ENCODE results near the gene KLHDC8B.

Gene KLHDC8B

DNA sequence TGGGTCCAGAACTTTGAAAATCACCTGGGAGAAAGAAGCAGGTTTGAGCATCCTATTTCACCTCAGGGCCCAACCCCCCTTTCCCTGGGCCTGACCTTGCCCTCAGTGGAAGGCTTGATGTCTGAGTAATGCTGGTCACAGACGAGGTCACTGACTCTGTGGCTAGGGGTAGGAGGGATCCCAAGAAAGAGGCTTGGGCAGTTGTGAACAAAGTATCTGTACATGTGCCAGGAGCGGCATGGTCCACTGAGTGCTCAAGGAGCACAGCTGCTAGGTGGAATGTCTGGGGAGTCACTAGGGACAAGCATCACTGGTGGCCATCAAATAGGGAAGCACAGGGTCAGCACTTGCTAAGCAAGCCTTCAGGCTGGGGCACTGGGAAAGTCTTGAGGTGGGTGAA, 12.6 kb upstream of the KLHDC8B start:
- no peak for DNase-seq (ENCODE audit: low read depth, low spot score)

DNA sequence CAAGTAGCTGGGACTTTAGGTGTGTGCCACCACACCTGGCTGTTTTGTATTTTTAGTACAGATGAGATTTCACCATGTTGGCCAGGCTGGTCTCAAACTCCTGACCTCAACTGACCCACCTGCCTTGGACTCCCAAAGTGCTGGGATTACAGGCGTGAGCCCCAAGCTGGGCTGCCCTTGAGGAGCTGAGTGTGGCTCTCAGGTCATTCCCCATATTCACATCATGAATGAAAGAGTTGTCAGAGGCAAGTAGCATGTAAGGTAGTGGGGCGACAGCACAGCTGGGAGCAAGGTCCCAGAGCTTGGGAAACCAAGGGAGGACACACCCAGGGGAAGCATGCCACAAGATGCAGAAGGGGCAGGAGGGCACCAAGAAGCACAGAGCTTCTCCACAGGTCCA, 10.2 kb upstream of the KLHDC8B start:
- DNase-seq (ENCODE audit: low read depth, low spot score) = no peak

DNA sequence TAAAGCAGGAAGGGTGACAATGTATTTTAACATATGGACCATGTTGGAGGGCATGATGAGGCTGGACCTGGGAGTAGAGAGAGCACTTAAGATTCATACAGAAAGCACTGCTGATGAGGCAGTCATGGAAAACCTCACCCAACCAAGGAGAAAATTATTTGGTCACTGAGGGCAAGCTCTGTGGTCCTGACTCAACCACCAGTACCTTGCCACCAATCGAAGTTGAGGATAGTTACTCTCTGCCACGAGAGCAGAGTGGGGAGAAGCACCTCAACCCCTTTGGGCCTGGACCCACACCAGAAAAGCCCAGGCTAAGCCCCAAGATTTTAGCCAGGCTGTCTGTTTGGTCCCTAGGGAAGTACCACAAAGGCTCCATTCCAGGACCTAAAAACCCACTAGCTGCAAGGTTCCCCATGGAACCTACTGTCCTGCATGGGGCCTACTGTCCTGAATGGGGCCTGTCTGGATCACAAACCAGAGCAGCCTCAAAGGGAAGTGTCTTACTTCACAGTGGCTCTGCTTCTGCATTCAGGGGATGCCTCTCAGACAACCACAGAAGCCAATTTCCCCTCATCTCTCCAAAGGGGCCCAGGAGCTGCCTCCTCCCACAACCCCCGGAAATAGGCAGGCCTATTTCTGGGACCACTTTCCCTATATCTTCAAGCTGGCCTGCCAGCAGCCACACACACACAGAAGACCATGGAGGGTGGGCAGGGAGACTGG, 9.4 kb upstream of the KLHDC8B start:
- no peak for DNase-seq (ENCODE audit: low read depth, low spot score)

DNA sequence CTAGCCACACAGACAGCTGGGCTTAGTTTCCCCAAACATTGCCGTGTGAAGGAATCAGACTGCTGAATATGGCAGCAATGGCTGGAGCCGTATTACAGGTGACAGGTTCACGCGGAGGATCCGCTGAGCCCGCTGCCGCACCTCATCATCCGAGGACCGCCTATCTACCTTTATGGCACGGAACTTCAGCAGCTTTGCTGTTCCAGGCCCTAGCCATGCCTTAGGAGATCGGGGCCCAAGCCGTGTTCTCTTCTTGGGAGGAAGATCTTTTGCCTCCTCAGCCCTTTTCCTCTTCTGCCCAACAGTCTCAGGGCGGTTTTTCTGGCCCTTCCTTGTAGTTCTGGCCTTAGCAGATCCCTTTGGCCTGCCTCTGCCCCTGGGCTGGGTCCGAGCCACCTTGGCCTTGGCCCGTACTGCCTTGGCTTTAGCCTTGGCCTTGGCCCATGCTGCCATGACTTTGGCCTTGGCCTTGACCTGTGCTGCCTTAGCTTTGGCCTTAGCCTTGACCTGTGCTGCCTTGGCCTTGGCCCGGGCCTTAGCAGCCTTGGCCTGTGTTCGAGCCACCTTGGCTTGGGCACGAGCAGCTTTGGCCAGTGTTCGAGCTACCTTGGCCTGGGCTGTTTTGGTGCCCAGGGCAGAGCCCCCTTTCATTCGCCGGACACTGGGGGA, 8.5 kb upstream of the KLHDC8B start:
- DNase-seq (ENCODE audit: low read depth, low spot score) = no peak

DNA sequence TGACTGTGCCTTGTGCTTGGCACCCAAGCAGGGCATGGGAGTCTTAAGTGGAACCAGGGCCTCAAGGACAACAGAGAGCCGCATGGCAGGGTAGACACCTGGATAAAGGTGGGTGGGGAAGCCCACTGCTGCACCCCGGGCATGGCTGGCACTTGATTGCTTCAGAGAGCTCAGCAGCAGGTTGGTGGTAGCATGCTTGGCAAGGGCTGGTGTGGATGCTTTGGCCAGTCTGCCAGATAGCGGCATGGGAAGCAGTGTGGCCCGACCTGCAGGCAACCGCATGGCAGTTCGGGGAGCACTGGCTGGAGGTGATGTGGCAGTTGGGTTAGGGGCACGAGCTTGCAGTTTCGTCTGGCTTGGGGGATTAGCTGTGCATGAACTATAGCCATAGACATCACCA, 7.8 kb upstream of the KLHDC8B start:
- DNase-seq (ENCODE audit: low read depth, low spot score) = no peak

DNA sequence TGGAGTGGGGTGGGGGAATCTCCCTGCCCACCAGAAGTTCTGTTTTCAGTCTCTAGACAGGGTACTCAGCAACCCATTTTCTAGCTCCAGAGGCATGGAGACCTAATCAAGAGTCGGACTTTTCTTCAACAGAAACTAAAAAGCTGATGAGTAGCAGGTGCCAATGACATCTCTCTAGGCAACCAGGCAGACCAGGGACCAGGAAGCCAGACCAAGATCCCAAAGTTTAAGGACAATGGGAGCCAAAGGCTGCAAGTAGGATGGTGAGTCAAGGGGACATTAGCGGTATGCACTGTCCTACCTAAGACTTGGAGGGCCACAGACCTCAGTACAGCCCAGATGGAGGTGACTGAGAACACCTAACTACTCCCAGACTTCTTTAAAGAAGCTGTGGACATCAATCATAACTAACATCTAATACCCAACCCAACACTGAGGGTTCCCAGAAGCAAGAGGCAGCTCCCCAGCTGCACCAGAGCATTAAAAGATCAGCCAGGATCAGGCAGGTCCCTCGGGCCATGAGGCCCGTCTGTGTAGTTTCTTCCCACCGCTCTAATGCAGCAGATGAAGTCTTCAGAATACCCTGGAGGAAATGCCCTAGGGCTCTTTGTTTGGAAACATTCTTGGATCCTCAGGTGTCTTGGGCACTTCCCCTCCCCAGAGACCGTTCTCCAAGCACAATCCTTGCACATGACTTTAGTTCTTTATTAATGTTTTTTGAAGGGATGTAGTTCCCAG, 6.2 kb upstream of the KLHDC8B start:
- DNase-seq (ENCODE audit: low read depth, low spot score) = peak; percentile 16

DNA sequence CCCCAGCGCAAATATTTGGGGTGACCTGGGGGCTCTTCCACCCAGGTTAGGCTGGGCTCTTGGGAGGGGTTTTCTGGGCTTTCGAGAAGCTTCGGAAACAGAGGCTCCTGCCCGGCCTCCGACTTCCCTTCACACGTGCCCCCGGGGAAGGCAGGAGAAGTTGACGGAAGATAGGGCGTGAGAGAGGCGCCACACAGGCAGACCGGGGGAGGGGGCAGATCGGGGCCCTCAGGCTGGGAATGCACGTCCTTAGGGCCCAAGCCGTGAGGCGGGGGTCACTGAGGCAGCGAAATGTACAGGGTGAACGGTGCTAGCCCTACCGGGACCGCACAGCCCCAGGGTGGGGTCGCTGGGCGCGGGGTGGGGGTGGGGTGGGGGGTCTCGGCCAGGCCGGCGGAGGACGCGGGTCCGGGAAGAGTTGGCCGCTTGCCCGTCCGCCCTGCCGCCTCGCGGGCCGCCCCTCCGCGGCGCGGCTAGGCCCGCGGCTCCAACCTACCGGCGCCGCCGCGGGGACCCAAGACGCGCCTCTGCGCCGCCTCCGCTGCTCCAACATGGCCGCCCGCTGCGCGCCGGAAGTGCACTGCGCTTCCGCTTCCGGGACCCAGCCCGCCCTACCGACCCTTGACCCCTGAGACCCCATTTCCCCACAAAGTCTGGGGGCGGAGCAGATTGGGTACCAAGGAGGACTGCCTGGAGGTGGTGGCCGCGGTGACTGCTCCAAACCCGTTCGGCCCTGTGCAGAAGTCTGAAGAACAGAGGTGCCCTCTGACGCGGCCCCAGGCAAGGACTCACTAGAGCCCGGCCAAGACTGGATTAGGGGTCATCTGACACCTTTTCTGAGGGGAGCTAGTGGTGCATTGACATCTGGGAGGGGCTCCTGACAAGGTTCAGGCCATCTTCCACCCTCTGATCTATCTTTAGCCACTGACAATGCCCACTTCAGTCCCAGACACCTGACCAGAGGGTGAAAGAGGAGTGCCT, 5.3 kb upstream of the KLHDC8B start, which contains the start of gene CCDC71:
Gene CCDC71, minus strand, starts transcription at position 561 of the 981 bp plus-strand sequence. CDS start 2,123 bp downstream, outside the sequence.
- peak; percentile 85 for DNase-seq (ENCODE audit: low read depth, low spot score)

DNA sequence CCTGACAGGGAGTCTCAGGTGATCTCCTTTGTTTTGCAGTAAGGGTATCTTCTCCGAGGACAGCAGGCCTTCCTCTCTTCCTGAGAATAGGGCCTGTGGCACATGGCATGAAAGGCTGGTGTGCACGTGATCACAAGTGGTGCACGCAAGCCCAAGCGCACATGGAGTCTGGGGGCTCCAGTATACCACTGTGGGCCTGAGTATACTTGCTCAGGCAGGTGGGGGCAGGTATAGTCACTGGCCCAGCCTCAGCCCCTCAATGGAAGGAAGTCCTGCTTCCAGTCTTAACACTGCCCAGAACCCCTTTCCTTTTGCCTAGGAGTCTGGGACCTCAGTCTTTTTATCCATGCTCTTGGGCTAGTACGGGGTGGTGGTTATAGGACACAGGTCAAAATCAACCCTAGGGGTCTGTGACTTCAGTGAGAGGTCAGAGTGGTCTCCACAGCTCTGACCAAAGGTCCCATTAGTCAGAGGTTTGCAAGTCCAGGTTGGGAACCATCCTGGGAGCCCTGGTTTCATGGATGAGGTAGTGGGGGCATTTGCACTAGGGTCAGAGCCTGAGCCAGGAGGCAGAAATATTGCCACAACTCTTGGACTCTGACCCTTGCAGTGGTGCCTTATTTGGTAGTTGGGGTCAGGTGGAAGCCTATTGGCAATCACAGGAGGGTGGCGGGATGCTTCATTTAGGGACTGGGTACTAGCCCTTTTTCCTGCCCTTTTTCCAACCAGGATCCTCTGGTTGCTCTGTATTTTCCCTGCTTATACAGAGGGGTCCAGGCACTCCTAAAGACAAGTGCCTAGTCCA, 4.4 kb upstream of the KLHDC8B start:
- no peak for DNase-seq (ENCODE audit: low read depth, low spot score)

DNA sequence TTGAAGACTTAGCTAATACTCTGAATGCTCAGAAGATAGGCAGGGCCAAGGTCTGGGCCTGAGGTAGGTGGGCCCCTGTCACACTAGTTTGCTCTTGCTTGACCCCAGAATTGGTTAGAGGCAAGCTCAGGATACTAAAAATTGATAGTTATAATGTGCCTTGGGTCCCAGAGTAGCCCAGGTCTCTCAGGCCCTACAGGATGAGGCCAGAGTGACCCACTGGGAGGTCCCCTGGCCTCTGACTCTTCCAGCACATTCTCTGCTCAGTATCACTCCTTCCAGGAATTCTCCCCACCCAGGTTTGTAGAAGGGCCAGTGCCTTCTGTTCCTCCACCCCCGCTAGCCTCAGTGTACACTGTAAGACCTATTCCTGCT, 667 bp upstream of the KLHDC8B start:
- DNase-seq (ENCODE audit: low read depth, low spot score) = no peak

DNA sequence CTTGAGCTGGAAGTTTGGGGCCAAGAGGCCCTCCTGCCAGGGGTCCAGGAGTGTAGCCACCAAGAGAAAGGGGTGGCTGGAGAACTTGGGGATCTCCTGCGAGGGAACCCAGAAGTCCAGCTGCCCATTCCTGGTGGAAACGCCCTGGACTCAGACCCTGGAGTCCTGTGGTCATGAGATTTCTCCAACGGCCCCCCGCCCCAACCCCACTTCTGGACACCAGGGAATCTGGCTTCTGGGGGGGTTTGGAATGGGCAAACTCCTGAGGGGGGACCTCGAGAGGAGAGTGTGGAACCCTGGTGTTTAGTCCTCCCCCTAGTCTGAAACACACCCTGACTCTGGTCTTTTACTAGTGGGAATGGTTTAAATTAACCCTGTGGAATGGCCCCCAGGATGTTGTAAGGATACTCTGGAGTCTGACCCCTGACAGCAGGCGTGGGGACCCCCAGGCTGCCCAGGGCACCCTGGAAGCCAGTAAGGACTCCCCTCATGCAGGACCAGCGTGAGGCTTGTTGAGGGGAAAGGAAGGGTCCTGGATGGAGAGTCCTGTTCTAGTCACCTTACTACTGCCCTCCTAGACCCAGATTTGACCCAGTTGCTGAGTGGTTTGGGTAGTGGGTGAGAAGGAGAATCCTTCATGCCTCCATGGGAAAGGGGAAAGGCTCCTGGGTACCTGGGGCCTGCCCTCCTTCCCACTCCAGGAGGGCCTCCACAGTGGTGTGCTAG, 540 bp downstream of the KLHDC8B start:
- peak; percentile 16 for DNase-seq (ENCODE audit: low read depth, low spot score)

DNA sequence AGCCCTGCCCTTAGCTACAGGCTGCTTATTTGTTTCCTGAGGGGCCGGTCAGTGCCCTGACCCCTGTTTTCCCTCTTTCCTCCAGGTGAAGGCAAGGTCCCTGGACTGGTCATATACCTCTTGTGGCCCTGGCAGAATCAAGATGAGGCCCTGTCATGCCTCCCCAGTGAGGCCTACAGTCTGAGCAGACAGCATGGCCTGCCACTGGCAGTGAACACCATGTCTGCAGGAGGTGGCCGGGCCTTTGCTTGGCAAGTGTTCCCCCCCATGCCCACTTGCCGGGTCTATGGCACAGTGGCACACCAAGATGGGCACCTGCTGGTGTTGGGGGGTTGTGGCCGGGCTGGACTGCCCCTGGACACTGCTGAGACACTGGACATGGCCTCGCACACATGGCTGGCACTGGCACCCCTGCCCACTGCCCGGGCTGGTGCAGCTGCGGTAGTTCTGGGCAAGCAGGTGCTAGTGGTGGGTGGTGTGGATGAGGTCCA, 1.2 kb downstream of the KLHDC8B start:
- DNase-seq (ENCODE audit: low read depth, low spot score) = no peak

DNA sequence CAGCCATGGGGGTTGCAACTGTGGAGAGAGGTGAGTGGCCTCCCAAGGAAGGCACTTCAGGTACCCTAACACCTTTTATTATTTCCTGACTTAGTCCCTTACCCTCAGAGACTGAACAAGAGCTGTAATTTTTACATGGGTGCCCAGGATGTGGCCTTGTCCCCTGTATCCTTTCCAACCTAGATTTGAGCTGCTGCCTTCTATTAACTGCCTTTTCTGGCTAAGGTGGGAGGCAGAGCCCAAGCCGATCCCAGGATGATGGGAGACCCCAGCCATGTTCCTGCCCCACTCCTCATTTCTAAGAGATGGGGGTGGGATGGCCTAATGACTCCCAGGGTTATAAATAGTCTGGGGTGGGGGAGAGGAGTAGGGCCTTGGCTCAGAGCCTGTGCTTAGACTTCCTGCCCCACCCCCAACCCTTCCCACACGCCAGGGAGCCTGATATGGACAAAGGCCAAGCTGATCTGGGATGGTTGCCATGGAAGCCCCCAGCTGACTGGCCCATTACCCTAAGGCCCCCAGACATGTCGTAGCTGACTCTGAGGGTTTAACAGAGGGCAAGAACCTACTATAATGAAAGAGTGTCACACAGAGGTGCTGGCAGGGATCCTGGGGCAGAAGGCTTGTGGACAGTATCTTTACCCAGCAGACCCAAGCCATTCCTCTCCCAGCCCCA, 1.9 kb downstream of the KLHDC8B start:
- DNase-seq (ENCODE audit: low read depth, low spot score) = peak; percentile 59

DNA sequence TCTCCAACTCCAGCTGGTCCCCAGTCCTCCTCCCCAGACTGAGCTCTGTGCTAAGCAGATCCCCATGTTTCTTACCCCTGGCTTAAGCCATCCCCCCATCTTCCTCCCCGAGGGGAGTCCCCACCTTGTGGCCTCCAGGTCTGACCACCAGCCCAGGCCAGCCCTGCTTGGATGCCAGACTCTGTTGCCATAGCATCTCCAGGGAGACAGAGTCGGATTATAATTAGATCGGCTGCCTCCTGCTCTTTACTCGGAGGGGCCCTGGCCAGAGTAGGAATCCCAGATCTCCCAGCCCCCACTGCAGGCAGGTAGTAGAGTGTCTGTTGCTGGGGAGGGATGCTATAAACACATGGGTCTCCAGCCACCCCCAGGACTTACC, 2.4 kb downstream of the KLHDC8B start:
- DNase-seq (ENCODE audit: low read depth, low spot score) = peak; percentile 67

DNA sequence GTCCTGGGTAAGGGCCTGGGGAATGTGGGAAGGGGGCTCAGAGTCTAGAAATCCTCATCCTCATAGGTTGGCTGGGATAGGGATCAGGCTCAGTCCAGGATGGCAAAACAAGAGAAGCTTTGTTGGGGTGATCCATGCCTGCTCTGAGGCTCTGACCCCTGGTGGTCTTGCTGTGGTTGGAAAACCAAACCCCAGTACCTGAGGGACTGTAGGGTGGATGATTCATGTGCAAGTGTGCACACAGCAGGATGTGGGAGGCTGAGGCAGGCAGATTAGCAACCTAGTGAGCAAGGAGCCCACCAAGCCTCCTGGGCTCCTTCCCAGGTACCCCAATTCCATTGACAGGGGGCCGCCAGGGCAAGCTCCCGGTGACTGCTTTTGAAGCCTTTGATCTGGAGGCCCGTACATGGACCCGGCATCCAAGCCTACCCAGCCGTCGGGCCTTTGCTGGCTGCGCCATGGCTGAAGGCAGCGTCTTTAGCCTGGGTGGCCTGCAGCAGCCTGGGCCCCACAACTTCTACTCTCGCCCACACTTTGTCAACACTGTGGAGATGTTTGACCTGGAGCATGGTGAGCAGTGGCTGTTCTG, 3.1 kb downstream of the KLHDC8B start:
- DNase-seq (ENCODE audit: low read depth, low spot score) = no peak

DNA sequence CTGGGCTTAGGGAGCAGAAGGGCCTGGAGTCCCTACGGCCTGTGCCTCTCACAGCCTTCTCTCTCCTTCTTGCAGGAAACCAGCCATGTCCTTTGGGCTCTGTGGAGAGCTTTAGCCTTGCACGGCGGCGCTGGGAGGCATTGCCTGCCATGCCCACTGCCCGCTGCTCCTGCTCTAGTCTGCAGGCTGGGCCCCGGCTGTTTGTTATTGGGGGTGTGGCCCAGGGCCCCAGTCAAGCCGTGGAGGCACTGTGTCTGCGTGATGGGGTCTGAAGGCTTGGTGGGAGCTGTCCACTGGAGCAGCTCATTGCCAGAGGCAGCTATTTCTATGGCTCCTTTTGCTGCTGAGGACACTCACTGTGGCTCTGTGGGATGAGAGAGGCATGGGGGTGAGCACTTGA, 4.1 kb downstream of the KLHDC8B start:
- no peak for DNase-seq (ENCODE audit: low read depth, low spot score)

DNA sequence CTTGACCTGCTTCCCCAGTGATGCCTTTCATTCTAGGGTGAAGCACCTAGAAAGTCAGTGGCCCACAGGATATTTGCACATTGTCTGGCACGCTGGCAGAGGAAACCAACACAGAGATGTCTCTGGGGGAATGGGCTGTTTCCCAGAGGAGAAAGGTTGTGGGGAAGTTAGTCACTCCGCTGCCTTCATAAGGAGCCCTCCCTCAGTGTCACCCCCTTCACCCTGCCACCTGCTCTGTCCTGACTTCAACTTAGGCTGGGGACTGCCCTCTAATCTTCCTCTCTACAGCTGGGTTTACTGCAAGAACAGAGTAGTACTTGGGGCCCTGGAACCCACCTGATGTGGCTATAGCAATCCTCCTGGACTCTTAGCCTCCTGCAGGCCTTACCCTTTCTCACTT, 5.7 kb downstream of the KLHDC8B start:
- DNase-seq (ENCODE audit: low read depth, low spot score) = no peak

DNA sequence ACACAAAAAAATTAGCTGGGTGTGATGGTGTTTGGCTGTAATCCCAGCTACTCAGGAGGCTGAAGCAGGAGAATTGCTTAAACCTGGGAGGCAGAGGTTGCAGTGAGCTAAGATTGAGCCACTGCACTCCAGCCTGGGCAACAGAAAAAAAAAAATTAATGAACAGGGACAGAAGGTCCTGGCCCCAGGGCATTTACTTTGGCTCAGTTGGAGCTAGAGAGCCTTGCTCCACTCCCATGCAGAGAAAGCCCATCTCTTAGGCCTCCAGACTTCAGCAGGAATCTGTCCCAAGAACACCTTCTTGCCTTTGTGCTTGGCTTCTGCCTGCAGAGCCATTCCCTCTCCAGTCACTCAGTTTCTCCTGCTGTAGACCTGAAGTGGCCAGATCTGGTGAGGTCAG, 8.7 kb downstream of the KLHDC8B start:
- DNase-seq (ENCODE audit: low read depth, low spot score) = no peak

DNA sequence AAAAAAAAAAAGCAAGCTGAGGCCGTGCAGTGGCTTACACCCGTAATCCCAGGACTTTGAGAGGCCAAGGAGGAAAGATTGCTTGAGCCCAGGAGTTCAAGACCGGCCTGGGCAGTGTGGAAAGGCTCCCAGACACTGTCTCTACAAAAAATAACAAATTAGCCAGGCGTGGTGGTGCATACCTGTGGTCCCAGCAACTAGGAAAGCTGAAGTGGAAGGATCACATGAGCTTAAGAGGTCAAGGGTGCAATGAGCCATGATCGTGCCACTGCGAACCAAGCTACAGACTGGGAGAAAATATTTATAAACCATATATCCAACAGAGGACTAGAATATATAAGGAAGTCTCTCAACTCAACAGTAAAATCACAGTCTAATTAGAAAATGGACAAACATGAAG, 10.0 kb downstream of the KLHDC8B start:
- DNase-seq (ENCODE audit: low read depth, low spot score) = peak; percentile 10

DNA sequence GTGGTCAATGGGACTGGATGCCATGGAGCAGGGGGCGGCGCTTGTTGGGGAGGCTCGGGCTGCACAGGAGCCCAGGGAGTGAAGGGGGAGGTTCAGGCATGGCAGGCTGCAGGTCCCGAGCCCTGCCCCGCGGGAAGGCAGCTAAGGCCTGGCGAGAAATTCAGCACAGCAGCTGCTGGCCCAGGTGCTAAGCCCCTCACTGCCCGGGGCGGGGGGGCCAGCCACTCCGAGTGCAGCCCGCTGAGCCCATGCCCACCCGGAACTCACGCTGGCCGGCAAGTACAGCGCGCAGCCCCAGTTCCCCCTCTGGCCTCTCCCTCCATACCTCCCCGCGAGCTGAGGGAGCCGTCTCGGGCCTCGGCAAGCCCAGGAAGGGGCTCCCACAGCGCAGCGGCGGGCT, 11.3 kb downstream of the KLHDC8B start:
- no peak for DNase-seq (ENCODE audit: low read depth, low spot score)

All from astrocyte of the hippocampus (primary cell).